ENCODE measurements around the gene CAMK2A.

CAMK2A gene

GRCh38 chr5:150202501-150202900, 87.1 kb downstream of the CAMK2A start:
- H3K9ac ChIP-seq, result no peak overlapping the region
- H3K4me1 ChIP-seq (ENCODE audit: low read depth, poor library complexity, severe bottlenecking), result no peaks in the 10 kb centered on the region
- H4K20me1 ChIP-seq (ENCODE audit: insufficient read depth), result no peaks in the 10 kb centered on the region
- no peaks in the 10 kb centered on the region for H3K27me3 ChIP-seq (ENCODE audit: insufficient read depth, low read depth)
- no peaks in the 10 kb centered on the region for H3K79me2 ChIP-seq (ENCODE audit: insufficient read depth, low read depth)
- H2AFZ ChIP-seq (ENCODE audit: low read depth), result no peak overlapping the region
- no peak overlapping the region for H3K27ac ChIP-seq
- TF ChIP-seq CTCF (conservative IDR thresholded peaks at IDR 0.05; ENCODE audit: low read depth, low read length), result no peak
- H3K36me3 ChIP-seq (ENCODE audit: insufficient read depth), result no peaks in the 10 kb centered on the region
- no peak overlapping the region for H3K4me2 ChIP-seq
- no peak overlapping the region for H3K4me3 ChIP-seq (IDR thresholded peaks at IDR 0.05; ENCODE audit: insufficient read depth, low read depth, low read length)

GRCh38 chr5:150197476-150197875, 92.1 kb downstream of the CAMK2A start:
- Histone ChIP-seq H3K79me2 (ENCODE audit: insufficient read depth, low read depth) (no peaks in the 10 kb centered on the region), H3K4me1 (ENCODE audit: low read depth, poor library complexity, severe bottlenecking) (no peaks in the 10 kb centered on the region), H3K36me3 (ENCODE audit: insufficient read depth) (no peaks in the 10 kb centered on the region), H3K9ac (no peak overlapping the region), H3K27ac (no peak overlapping the region), H3K4me3 (IDR thresholded peaks at IDR 0.05; ENCODE audit: insufficient read depth, low read depth, low read length) (no peak overlapping the region), H4K20me1 (ENCODE audit: insufficient read depth) (no peaks in the 10 kb centered on the region), H3K4me2 (no peak overlapping the region), H2AFZ (ENCODE audit: low read depth) (no peak overlapping the region), H3K27me3 (ENCODE audit: insufficient read depth, low read depth) (no peaks in the 10 kb centered on the region)
- no peak for TF ChIP-seq CTCF (conservative IDR thresholded peaks at IDR 0.05; ENCODE audit: low read depth, low read length)

GRCh38 chr5:150196986-150197385, 92.6 kb downstream of the CAMK2A start:
- H3K9ac ChIP-seq, result no peak overlapping the region
- no peaks in the 10 kb centered on the region for H3K79me2 ChIP-seq (ENCODE audit: insufficient read depth, low read depth)
- H3K36me3 ChIP-seq (ENCODE audit: insufficient read depth), result no peaks in the 10 kb centered on the region
- no peak overlapping the region for H2AFZ ChIP-seq (ENCODE audit: low read depth)
- H3K27ac ChIP-seq, result no peak overlapping the region
- H3K27me3 ChIP-seq (ENCODE audit: insufficient read depth, low read depth), result no peaks in the 10 kb centered on the region
- no peak for TF ChIP-seq CTCF (conservative IDR thresholded peaks at IDR 0.05; ENCODE audit: low read depth, low read length)
- H3K4me2 ChIP-seq, result no peak overlapping the region
- no peaks in the 10 kb centered on the region for H4K20me1 ChIP-seq (ENCODE audit: insufficient read depth)
- H3K4me1 ChIP-seq (ENCODE audit: low read depth, poor library complexity, severe bottlenecking), result no peaks in the 10 kb centered on the region
- no peak overlapping the region for H3K4me3 ChIP-seq (IDR thresholded peaks at IDR 0.05; ENCODE audit: insufficient read depth, low read depth, low read length)

GRCh38 chr5:150196514-150196913, 93.1 kb downstream of the CAMK2A start:
- no peaks in the 10 kb centered on the region for H3K79me2 ChIP-seq (ENCODE audit: insufficient read depth, low read depth)
- H3K36me3 ChIP-seq (ENCODE audit: insufficient read depth), result no peaks in the 10 kb centered on the region
- H3K4me1 ChIP-seq (ENCODE audit: low read depth, poor library complexity, severe bottlenecking), result no peaks in the 10 kb centered on the region
- H3K4me2 ChIP-seq, result no peak overlapping the region
- no peak overlapping the region for H3K27ac ChIP-seq
- no peaks in the 10 kb centered on the region for H3K27me3 ChIP-seq (ENCODE audit: insufficient read depth, low read depth)
- no peak overlapping the region for H2AFZ ChIP-seq (ENCODE audit: low read depth)
- no peak for TF ChIP-seq CTCF (conservative IDR thresholded peaks at IDR 0.05; ENCODE audit: low read depth, low read length)
- H3K4me3 ChIP-seq (IDR thresholded peaks at IDR 0.05; ENCODE audit: insufficient read depth, low read depth, low read length), result no peak overlapping the region
- no peak overlapping the region for H3K9ac ChIP-seq
- H4K20me1 ChIP-seq (ENCODE audit: insufficient read depth), result no peaks in the 10 kb centered on the region
